Trophoblast cell (in vitro differentiated cells and primary cell): ENCODE measurements around the gene HLA-DQB2.

Source experiments
- DNase-seq, 2 donors: peaks; one replicate each; pipeline ENCODE4 v3.0.0-alpha.2; 2016
- H2AFZ ChIP-seq: 2 replicates; pipeline ENCODE4 v1.6.1; 2013; ENCODE audit warnings: low read length, moderate library complexity, mild to moderate bottlenecking; ENCODE audit not compliant: insufficient read depth, poor library complexity
- H2AK5ac ChIP-seq: 2 replicates; pipeline ENCODE4 v1.6.1; 2013; ENCODE audit warnings: mild to moderate bottlenecking, low read length
- H2BK120ac ChIP-seq: 2 replicates; pipeline ENCODE4 v1.6.1; 2013; ENCODE audit warnings: low read length, mild to moderate bottlenecking, moderate library complexity; ENCODE audit not compliant: insufficient read depth, poor library complexity
- H2BK12ac ChIP-seq: 2 replicates; pipeline ENCODE4 v1.6.1; 2013; ENCODE audit warnings: mild to moderate bottlenecking, low read length, moderate library complexity
- H2BK5ac ChIP-seq: 2 replicates; pipeline ENCODE4 v1.6.1; 2013; ENCODE audit warnings: low read length, low read depth, moderate library complexity, mild to moderate bottlenecking; ENCODE audit not compliant: poor library complexity
- H3K14ac ChIP-seq: 2 replicates; pipeline ENCODE4 v1.6.1; 2013; ENCODE audit warnings: mild to moderate bottlenecking, low read length
- H3K18ac ChIP-seq: 2 replicates; pipeline ENCODE4 v1.6.1; 2013; ENCODE audit warnings: mild to moderate bottlenecking, low read length
- H3K23ac ChIP-seq: 2 replicates; pipeline ENCODE4 v1.6.1; 2013; ENCODE audit warnings: low read length
- H3K27ac ChIP-seq: 2 replicates; pipeline ENCODE4 v1.5.1; 2013; ENCODE audit warnings: low read depth, mild to moderate bottlenecking, inconsistent platforms, low read length, moderate library complexity
- H3K27me3 ChIP-seq: 2 replicates; pipeline ENCODE4 v1.6.1; 2013; ENCODE audit warnings: inconsistent platforms, mild to moderate bottlenecking, low read length, moderate library complexity; ENCODE audit not compliant: insufficient read depth
- H3K36me3 ChIP-seq, 2 experiments: 1 replicate in 1 of 2; 2 replicates in 1 of 2; pipeline ENCODE4 v1.6.1; 2013; ENCODE audit warnings: low read length in 2 of 2, mild to moderate bottlenecking in 2 of 2, moderate library complexity in 1 of 2; ENCODE audit not compliant: insufficient read depth in 2 of 2, control insufficient read depth in 1 of 2
- H3K4ac ChIP-seq: 2 replicates; pipeline ENCODE4 v1.6.1; 2013; ENCODE audit warnings: low read depth, mild to moderate bottlenecking, low read length, moderate library complexity
- H3K4me1 ChIP-seq, 2 experiments: 1 replicate in 1 of 2; 2 replicates in 1 of 2; pipeline ENCODE4 v1.6.1; 2013; ENCODE audit warnings: low read length in 2 of 2, mild to moderate bottlenecking in 2 of 2, moderate library complexity in 1 of 2; ENCODE audit not compliant: insufficient read depth in 2 of 2, control insufficient read depth in 1 of 2
- H3K4me2 ChIP-seq: 2 replicates; pipeline ENCODE4 v1.6.1; 2013; ENCODE audit warnings: inconsistent platforms, mild to moderate bottlenecking, low read length, moderate library complexity
- H3K4me3 ChIP-seq: 2 replicates; pipeline ENCODE4 v1.5.1; 2013; ENCODE audit warnings: mild to moderate bottlenecking, low read depth, low read length, inconsistent platforms
- H3K79me1 ChIP-seq: one replicate; pipeline ENCODE4 v1.6.1; 2013; ENCODE audit warnings: low read length
- H3K79me2 ChIP-seq: 2 replicates; pipeline ENCODE4 v1.6.1; 2013; ENCODE audit warnings: low read length, mild to moderate bottlenecking; ENCODE audit not compliant: control insufficient read depth, insufficient read depth, poor library complexity
- H3K9ac ChIP-seq: 2 replicates; pipeline ENCODE4 v1.6.1; 2013; ENCODE audit warnings: mild to moderate bottlenecking, low read length
- H3K9me3 ChIP-seq: 2 replicates; pipeline ENCODE4 v1.6.1; 2013; ENCODE audit warnings: low read depth, mild to moderate bottlenecking, control low read depth, inconsistent platforms, low read length; ENCODE audit not compliant: insufficient read depth
- H4K12ac ChIP-seq: 2 replicates; pipeline ENCODE4 v1.6.1; 2013; ENCODE audit warnings: low read depth, mild to moderate bottlenecking, low read length, moderate library complexity
- H4K8ac ChIP-seq: 2 replicates; pipeline ENCODE4 v1.6.1; 2013; ENCODE audit warnings: low read depth, mild to moderate bottlenecking, low read length, moderate library complexity
- H4K91ac ChIP-seq: one replicate; pipeline ENCODE4 v1.6.1; 2013; ENCODE audit warnings: low read depth, mild to moderate bottlenecking, low read length, moderate library complexity
- WGBS: extraction: QIAGEN DNeasy Blood & Tissue Kit; methylation state at CpG from one replicate; pipeline ENCODE4 v1.1.7; 2013; ENCODE audit warnings: missing lambda C conversion rate; ENCODE audit not compliant: insufficient read length, insufficient coverage; ENCODE audit errors: extremely low coverage; 5-methylcytosine and 5-hydroxymethylcytosine counted together

The HLA-DQB2 gene

DNA sequence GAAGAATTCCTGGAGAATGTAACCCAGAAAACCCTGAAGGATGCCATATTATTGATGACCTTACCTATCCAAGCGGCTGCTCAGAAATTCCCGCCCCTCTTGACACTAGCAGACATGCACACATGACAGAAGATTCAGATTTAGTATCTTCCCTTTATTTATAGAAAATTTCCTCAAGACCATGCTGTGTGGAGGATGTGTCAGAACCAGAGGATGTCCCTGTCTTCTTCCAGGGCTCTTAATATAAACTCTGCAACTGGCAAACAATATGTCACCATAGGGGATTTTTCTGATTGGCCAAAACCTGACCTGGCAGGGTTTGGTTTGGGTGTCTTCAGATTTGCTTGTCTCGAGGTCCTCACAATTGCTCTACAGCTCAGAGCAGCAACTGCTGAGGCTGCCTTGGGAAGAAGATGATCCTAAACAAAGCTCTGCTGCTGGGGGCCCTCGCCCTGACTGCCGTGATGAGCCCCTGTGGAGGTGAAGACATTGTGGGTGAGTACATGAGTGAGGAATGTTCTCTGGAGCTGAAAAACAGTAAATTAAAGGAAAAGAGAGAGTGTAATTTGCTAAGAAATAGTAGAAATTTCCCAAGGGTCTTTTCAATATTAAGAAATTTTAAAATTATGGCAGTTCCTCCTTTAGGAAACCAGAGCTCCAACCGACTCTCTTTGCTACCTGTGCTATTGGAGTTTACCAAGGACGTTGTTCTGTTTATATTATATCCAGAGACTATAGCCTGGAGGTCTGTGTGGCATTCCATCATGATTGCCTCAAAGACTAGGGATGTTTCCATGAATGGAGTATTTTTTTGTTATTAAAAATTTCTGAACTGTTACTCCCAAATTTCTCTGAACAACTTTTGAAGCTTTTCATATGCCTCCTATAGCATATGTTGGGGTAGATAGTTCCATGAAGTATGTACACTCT is 22.0 kb downstream of the HLA-DQB2 start, which contains the start of gene HLA-DQA2:
HLA-DQA2 (plus strand) TSS at position 361 of the 930 bp plus-strand sequence; CDS start at position 414, 53 bp downstream.
- Histone ChIP-seq H2BK120ac (no peak within 1 kb of the TSS), H2BK5ac (no peak within 1 kb of the TSS), H3K4me1 (no peaks in the 10 kb centered on the region), H3K27me3 (no peaks in the 10 kb centered on the region), H3K4me3 (no peak within 1 kb of the TSS), H3K36me3 (no peaks in the 10 kb centered on the region), H3K14ac (no peak within 1 kb of the TSS), H2BK12ac (no peak within 1 kb of the TSS), H3K9ac (no peak within 1 kb of the TSS), H3K4ac (no peak within 1 kb of the TSS), H3K4me2 (no peak within 1 kb of the TSS), H2AK5ac (no peak within 1 kb of the TSS), H3K79me1 (no peaks in the 10 kb centered on the region), H3K79me2 (no peaks in the 10 kb centered on the region), H3K9me3 (no peaks in the 10 kb centered on the region), H4K8ac (no peak within 1 kb of the TSS), H3K23ac (no peak within 1 kb of the TSS), H3K27ac (no peak within 1 kb of the TSS), H4K12ac (no peak within 1 kb of the TSS), H3K18ac (no peak within 1 kb of the TSS), H4K91ac (no peak within 1 kb of the TSS), H2AFZ (no peak within 1 kb of the TSS)
- WGBS = no CpG with 5 or more reads among the region's 7 CpGs
- no peak for DNase-seq

- Histone ChIP-seq H3K4me3 (no peak overlapping the region), H2AFZ (no peak overlapping the region), H4K12ac (no peak overlapping the region), H3K14ac (no peak overlapping the region), H3K36me3 (no peaks in the 10 kb centered on the region), H3K79me1 (no peaks in the 10 kb centered on the region), H3K79me2 (no peaks in the 10 kb centered on the region), H2BK120ac (no peak overlapping the region), H3K18ac (no peak overlapping the region), H2BK12ac (no peak overlapping the region), H3K27me3 (no peaks in the 10 kb centered on the region), H3K4me2 (no peak overlapping the region), H3K4ac (no peak overlapping the region), H3K4me1 (no peaks in the 10 kb centered on the region), H4K8ac (no peak overlapping the region), H2AK5ac (no peak overlapping the region), H3K27ac (no peak overlapping the region), H3K9ac (no peak overlapping the region), H3K9me3 (no peaks in the 10 kb centered on the region), H4K91ac (no peak overlapping the region), H3K23ac (no peak overlapping the region), H2BK5ac (no peak overlapping the region)
- DNase-seq = no peak
- no CpG with 5 or more reads among the region's 2 CpGs for WGBS
These were observed 25.2 kb downstream of the HLA-DQB2 start for GRCh38 chr6:32738126-32738525.

- WGBS = no CpG with 5 or more reads among the region's 3 CpGs
- H3K14ac ChIP-seq = no peak overlapping the region
These were observed 44.5 kb downstream of the HLA-DQB2 start for GRCh38 chr6:32718879-32719278.

DNA sequence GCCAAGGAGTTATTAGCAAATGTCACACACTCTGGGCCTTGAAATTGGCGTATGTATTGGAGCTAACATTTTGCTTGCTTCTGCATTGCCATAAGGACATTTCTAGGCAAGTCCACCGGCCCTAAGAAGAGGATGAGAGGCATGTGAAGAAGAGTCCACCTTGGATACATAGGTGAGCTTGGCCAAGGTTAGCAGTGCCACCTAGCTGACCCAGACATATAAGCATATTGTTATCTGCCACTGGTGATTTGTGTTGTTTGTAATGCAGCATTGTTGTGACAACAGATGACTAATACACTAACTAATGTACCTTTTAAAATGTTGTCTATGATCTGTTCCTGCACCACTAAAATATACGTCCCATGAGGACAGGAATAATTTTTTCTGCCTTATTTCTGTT is 46.9 kb downstream of the HLA-DQB2 start:
- H3K27ac ChIP-seq = no peak overlapping the region
- no peaks in the 10 kb centered on the region for H3K79me2 ChIP-seq
- H2AFZ ChIP-seq = no peak overlapping the region
- no peak overlapping the region for H3K4ac ChIP-seq
- H3K27me3 ChIP-seq = no peaks in the 10 kb centered on the region
- H3K4me3 ChIP-seq = no peak overlapping the region
- H3K79me1 ChIP-seq = no peaks in the 10 kb centered on the region
- H3K14ac ChIP-seq = no peak overlapping the region
- no peaks in the 10 kb centered on the region for H3K9me3 ChIP-seq
- H4K8ac ChIP-seq = no peak overlapping the region
- no CpG with 5 or more reads among the region's 3 CpGs for WGBS
- H2BK5ac ChIP-seq = no peak overlapping the region
- no peak overlapping the region for H3K23ac ChIP-seq
- H2BK120ac ChIP-seq = no peak overlapping the region
- H3K4me2 ChIP-seq = no peak overlapping the region
- H4K12ac ChIP-seq = no peak overlapping the region
- H2AK5ac ChIP-seq = no peak overlapping the region
- no peaks in the 10 kb centered on the region for H3K4me1 ChIP-seq
- H2BK12ac ChIP-seq = no peak overlapping the region
- no peaks in the 10 kb centered on the region for H3K36me3 ChIP-seq
- no peak overlapping the region for H3K9ac ChIP-seq
- DNase-seq = peak; percentile 5 to 45
- H4K91ac ChIP-seq = no peak overlapping the region
- H3K18ac ChIP-seq = no peak overlapping the region

More at GRCh38 chr6:32718879-32719278, 44.5 kb downstream of the HLA-DQB2 start:
- H2BK12ac ChIP-seq = no peak overlapping the region
- H3K4ac ChIP-seq = no peak overlapping the region
- no peak overlapping the region for H3K27ac ChIP-seq
- no peak overlapping the region for H3K23ac ChIP-seq
- no peaks in the 10 kb centered on the region for H3K79me1 ChIP-seq
- DNase-seq = no peak
- H2AFZ ChIP-seq = no peak overlapping the region
- H3K18ac ChIP-seq = no peak overlapping the region
- no peak overlapping the region for H4K91ac ChIP-seq
- no peaks in the 10 kb centered on the region for H3K27me3 ChIP-seq
- H2BK5ac ChIP-seq = no peak overlapping the region
- no peak overlapping the region for H2BK120ac ChIP-seq
- H3K79me2 ChIP-seq = no peaks in the 10 kb centered on the region
- H3K36me3 ChIP-seq = no peaks in the 10 kb centered on the region
- H3K9ac ChIP-seq = no peak overlapping the region
- H3K4me3 ChIP-seq = no peak overlapping the region
- no peaks in the 10 kb centered on the region for H3K4me1 ChIP-seq
- H3K4me2 ChIP-seq = no peak overlapping the region
- no peaks in the 10 kb centered on the region for H3K9me3 ChIP-seq
- no peak overlapping the region for H2AK5ac ChIP-seq
- no peak overlapping the region for H4K12ac ChIP-seq
- H4K8ac ChIP-seq = no peak overlapping the region
